GM13976 (cell line): ENCODE measurements around the gene WNK2.

Source experiments
- DNase-seq: peaks from one replicate; pipeline ENCODE4 v3.0.0; 2012; ENCODE audit warnings: low spot score
- CTCF ChIP-seq: IDR thresholded peaks from 2 replicates; pipeline ENCODE4 v1.5.1; 2012; ENCODE audit warnings: borderline replicate concordance, mild to moderate bottlenecking; ENCODE audit not compliant: insufficient read depth; ENCODE audit errors: extremely low read depth, missing control alignments, control extremely low read depth
- in situ Hi-C: fragments of 300-500 bp; cut with MboI; formaldehyde crosslinking; loops from one replicate; pipeline ENCODE4 v1.12.0; 2022; ENCODE audit warnings: low sequenced_read_pairs, mixed read lengths, inconsistent platforms; ENCODE audit not compliant: unreplicated experiment

Gene WNK2

GRCh38 chr9:93210974-93211653, 27.2 kb downstream of the WNK2 start:
- in situ Hi-C loops = no loop called here
- DNase-seq = no peak
- no peak for TF ChIP-seq CTCF

- in situ Hi-C loops = no loop called here
Observed at GRCh38 chr9:93211654-93212001, 27.7 kb downstream of the WNK2 start.

GRCh38 chr9:93212409-93212808, 28.5 kb downstream of the WNK2 start:
- in situ Hi-C loops = no loop called here
- no peak for TF ChIP-seq CTCF
- no peak for DNase-seq

More at GRCh38 chr9:93211654-93212001, 27.7 kb downstream of the WNK2 start:
- DNase-seq = no peak
- no peak for TF ChIP-seq CTCF

- in situ Hi-C loops = no loop called here
- no peak for DNase-seq
- TF ChIP-seq CTCF = no peak
Observed at GRCh38 chr9:93216073-93216365, 32.1 kb downstream of the WNK2 start.

- no peak for TF ChIP-seq CTCF
- in situ Hi-C loops = no loop called here
- DNase-seq = no peak
Observed at GRCh38 chr9:93217706-93218105, 33.8 kb downstream of the WNK2 start.

- no peak for TF ChIP-seq CTCF
- no peak for DNase-seq
- in situ Hi-C loops = no loop called here
Observed at GRCh38 chr9:93218161-93218560, 34.2 kb downstream of the WNK2 start.
